NCI-H460 (cell line): ENCODE results near the gene TRAPPC6A. TPM values are rescaled to one million over a fixed set of nuclear protein-coding genes. Genes with fewer than 3 reads are reported as not detected.

Source experiments
- total RNA-seq: library from RNA; depleted of rRNA; stranded (reverse); fragments of >200 nt; shearing (Covaris generic); gene quantifications from 2 replicates; pipeline ENCODE4 v1.2.3, GENCODE V29; 2014; rRNA removed

Gene TRAPPC6A
- total RNA-seq, 1 experiment from 2014 or later = 5.3 TPM

Other genes with a start within 250 kb of the TRAPPC6A start
- gene APOC4, start 236.0 kb downstream of the TRAPPC6A start, total RNA-seq = not detected in 2 replicates
- gene APOC2, start 232.2 kb downstream of the TRAPPC6A start, total RNA-seq = not detected in 2 replicates
- 31.0 and 31.2 TPM in 2 replicates for gene CLPTM1, start 222.9 kb downstream of the TRAPPC6A start, total RNA-seq
- gene RELB, start 176.8 kb downstream of the TRAPPC6A start, total RNA-seq = 10.1 and 12.5 TPM in 2 replicates
- 20.4 and 31.4 TPM in 2 replicates for gene CLASRP, start 139.2 kb downstream of the TRAPPC6A start, total RNA-seq
- 0.27 and 1.4 TPM in 2 replicates for gene ZNF296, start 101.8 kb downstream of the TRAPPC6A start, total RNA-seq
- gene GEMIN7, start 99.0 kb downstream of the TRAPPC6A start, total RNA-seq = 20.2 and 24.5 TPM in 2 replicates
- 10.8 and 11.8 TPM in 2 replicates for gene PPP1R37, start 85.1 kb downstream of the TRAPPC6A start, total RNA-seq
- gene NKPD1, start 17.3 kb downstream of the TRAPPC6A start, total RNA-seq = 0.07 TPM in 1 of 2 replicates, not detected in the other
- 4.0 and 4.2 TPM in 2 replicates for gene BLOC1S3, start 547 bp upstream of the TRAPPC6A start, total RNA-seq
- not detected in 2 replicates for gene EXOC3L2, start 67.2 kb upstream of the TRAPPC6A start, total RNA-seq
- gene MARK4, start 73.0 kb upstream of the TRAPPC6A start, total RNA-seq = 22.4 and 28.1 TPM in 2 replicates
- gene CKM, start 144.6 kb upstream of the TRAPPC6A start, total RNA-seq = 0.14 TPM in 1 of 2 replicates, not detected in the other
- 0.87 and 1.0 TPM in 2 replicates for gene KLC3, start 162.5 kb upstream of the TRAPPC6A start, total RNA-seq
- 11.2 and 12.3 TPM in 2 replicates for gene ERCC2, start 192.3 kb upstream of the TRAPPC6A start, total RNA-seq
- 2.9 and 5.2 TPM in 2 replicates for gene PPP1R13L, start 226.8 kb upstream of the TRAPPC6A start, total RNA-seq
- 11.3 and 12.7 TPM in 2 replicates for gene POLR1G, start 228.4 kb upstream of the TRAPPC6A start, total RNA-seq
- 81.5 and 102 TPM in 2 replicates for gene ERCC1, start 245.7 kb upstream of the TRAPPC6A start, total RNA-seq